ENCODE results near the gene TBKBP1. TPM values are rescaled to one million over a fixed set of nuclear protein-coding genes. Genes with fewer than 3 reads are reported as not detected.

TBKBP1 gene
- total RNA-seq, 8 experiments from 2014 or later, result 7.0 to 14.1 (median 10.8) TPM

GRCh38 chr17:47684535-47685193, 9.3 kb upstream of the TBKBP1 start:
- H3K4me3 ChIP-seq, result no peak overlapping the region
- peak in 1 of 8 experiments; percentile 5 for ATAC-seq (replicated peaks in 6 of 8)
- H3K27ac ChIP-seq, result no peak overlapping the region
- in situ Hi-C loops (cut with MboI; ENCODE audit: low pct_unique_long_range_greater_than_20kb in 2 of 9, low sequenced_read_pairs in 9 of 9, unreplicated experiment in 9 of 9), result no loop called here
- WGBS, 10 experiments, result 59 to 100% (median 91%) methylated on average over 2 to 4 of the region's 4 CpGs; no CpG with 5 or more reads in 1 of the 10 experiments
- no peaks in the 10 kb centered on the region for H3K4me1 ChIP-seq (replicated peaks in 1 of 2)

GRCh38 chr17:47685556-47686275, 8.2 kb upstream of the TBKBP1 start:
- in situ Hi-C loops (cut with MboI; ENCODE audit: low pct_unique_long_range_greater_than_20kb in 2 of 9, low sequenced_read_pairs in 9 of 9, unreplicated experiment in 9 of 9), result no loop called here
- Histone ChIP-seq H3K27ac (no peak overlapping the region), H3K4me3 (no peak overlapping the region), H3K4me1 (replicated peaks in 1 of 2) (no peaks in the 10 kb centered on the region)
- peak in 2 of 8 experiments; percentile 19 to 32 for ATAC-seq (replicated peaks in 6 of 8)
- 55 to 100% (median 91%) methylated on average over 1 to 4 of the region's 4 CpGs; no CpG with 5 or more reads in 2 of the 10 experiments for WGBS, 10 experiments

- ATAC-seq (replicated peaks in 6 of 8), result no peak
- in situ Hi-C loops (cut with MboI; ENCODE audit: low pct_unique_long_range_greater_than_20kb in 2 of 9, low sequenced_read_pairs in 9 of 9, unreplicated experiment in 9 of 9), result no loop called here
- Histone ChIP-seq H3K4me1 (replicated peaks in 1 of 2) (no peaks in the 10 kb centered on the region), H3K27ac (no peak overlapping the region), H3K4me3 (no peak overlapping the region)
- WGBS, 10 experiments, result 80 to 100% (median 100%) methylated on average over 1 of the region's 1 CpG; no CpG with 5 or more reads in 5 of the 10 experiments
Observed at GRCh38 chr17:47686276-47686635, 7.7 kb upstream of the TBKBP1 start.

GRCh38 chr17:47686664-47687327, 7.2 kb upstream of the TBKBP1 start:
- Histone ChIP-seq H3K27ac (no peak overlapping the region), H3K4me3 (no peak overlapping the region), H3K4me1 (replicated peaks in 1 of 2) (no peaks in the 10 kb centered on the region)
- in situ Hi-C loops (cut with MboI; ENCODE audit: low pct_unique_long_range_greater_than_20kb in 2 of 9, low sequenced_read_pairs in 9 of 9, unreplicated experiment in 9 of 9), result no loop called here
- no peak for ATAC-seq (replicated peaks in 6 of 8)
- 69 to 98% (median 90%) methylated on average over 2 to 7 of the region's 7 CpGs; no CpG with 5 or more reads in 1 of the 10 experiments for WGBS, 10 experiments

GRCh38 chr17:47687328-47687690, 6.7 kb upstream of the TBKBP1 start:
- H3K4me1 ChIP-seq (replicated peaks in 1 of 2), result no peaks in the 10 kb centered on the region
- no peak overlapping the region for H3K4me3 ChIP-seq
- no peak overlapping the region for H3K27ac ChIP-seq
- ATAC-seq (replicated peaks in 6 of 8), result no peak
- in situ Hi-C loops (cut with MboI; ENCODE audit: low pct_unique_long_range_greater_than_20kb in 2 of 9, low sequenced_read_pairs in 9 of 9, unreplicated experiment in 9 of 9), result no loop called here

- Histone ChIP-seq H3K4me3 (no peak overlapping the region), H3K4me1 (replicated peaks in 1 of 2) (no peaks in the 10 kb centered on the region), H3K27ac (no peak overlapping the region)
- WGBS, 10 experiments, result 40 to 100% (median 73%) methylated on average over 1 of the region's 1 CpG; no CpG with 5 or more reads in 4 of the 10 experiments
- peak in 6 of 8 experiments; percentile 11 to 64 (median 27) for ATAC-seq (replicated peaks in 6 of 8)
- in situ Hi-C loops (cut with MboI; ENCODE audit: low pct_unique_long_range_greater_than_20kb in 2 of 9, low sequenced_read_pairs in 9 of 9, unreplicated experiment in 9 of 9), result no loop called here
Observed at GRCh38 chr17:47687748-47688147, 6.2 kb upstream of the TBKBP1 start.

GRCh38 chr17:47690121-47690520, 3.8 kb upstream of the TBKBP1 start:
- no peak for ATAC-seq (replicated peaks in 6 of 8)
- Histone ChIP-seq H3K4me3 (no peak overlapping the region), H3K4me1 (replicated peaks in 1 of 2) (peaks cover 4 to 6% of the 10 kb centered on the region in 2 donors), H3K27ac (no peak overlapping the region)
- 37 to 100% (median 83%) methylated on average over 1 to 3 of the region's 3 CpGs; no CpG with 5 or more reads in 5 of the 10 experiments for WGBS, 10 experiments
- in situ Hi-C loops (cut with MboI; ENCODE audit: low pct_unique_long_range_greater_than_20kb in 2 of 9, low sequenced_read_pairs in 9 of 9, unreplicated experiment in 9 of 9), result no loop called here

- H3K27ac ChIP-seq, result no peak overlapping the region
- WGBS, 10 experiments, result 38 to 83% (median 67%) methylated on average over 1 to 2 of the region's 2 CpGs; no CpG with 5 or more reads in 5 of the 10 experiments
- peaks cover 4 to 15% of the 10 kb centered on the region in 2 donors for H3K4me1 ChIP-seq (replicated peaks in 1 of 2)
- no peak for ATAC-seq (replicated peaks in 6 of 8)
- in situ Hi-C loops (cut with MboI; ENCODE audit: low pct_unique_long_range_greater_than_20kb in 2 of 9, low sequenced_read_pairs in 9 of 9, unreplicated experiment in 9 of 9), result no loop called here
- no peak overlapping the region for H3K4me3 ChIP-seq
Observed at GRCh38 chr17:47692137-47692894, 1.6 kb upstream of the TBKBP1 start.

GRCh38 chr17:47692895-47693730, 848 bp upstream of the TBKBP1 start:
- 0 to 100% (median 18%) methylated on average over 1 to 8 of the region's 10 CpGs; no CpG with 5 or more reads in 3 of the 10 experiments for WGBS, 10 experiments

GRCh38 chr17:47694581-47695428, 844 bp downstream of the TBKBP1 start:
- Histone ChIP-seq H3K4me3 (peak overlapping the region; percentile 61 to 90 (median 83)), H3K4me1 (replicated peaks in 1 of 2) (peaks cover 4 to 15% of the 10 kb centered on the region in 2 donors), H3K27ac (peak overlapping the region; percentile 81 to 90)
- in situ Hi-C loops (cut with MboI; ENCODE audit: low pct_unique_long_range_greater_than_20kb in 2 of 9, low sequenced_read_pairs in 9 of 9, unreplicated experiment in 9 of 9), result no loop called here
- ATAC-seq (replicated peaks in 6 of 8), result peak; percentile 38 to 58 (median 52)
- 0 to 6% (median 1%) methylated on average over 3 to 18 of the region's 65 CpGs; no CpG with 5 or more reads in 4 of the 10 experiments for WGBS, 10 experiments

More at GRCh38 chr17:47692895-47693730, 848 bp upstream of the TBKBP1 start:
- Histone ChIP-seq H3K4me3 (peak overlapping the region; percentile 61 to 90 (median 83)), H3K4me1 (replicated peaks in 1 of 2) (peaks cover 4 to 15% of the 10 kb centered on the region in 2 donors), H3K27ac (peak overlapping the region; percentile 81 to 90)
- ATAC-seq (replicated peaks in 6 of 8), result no peak
- in situ Hi-C loops (cut with MboI; ENCODE audit: low pct_unique_long_range_greater_than_20kb in 2 of 9, low sequenced_read_pairs in 9 of 9, unreplicated experiment in 9 of 9), result no loop called here

Data from motor neuron (in vitro differentiated cells).